HEK293 (cell line): ENCODE data around the gene IP6K2.

Experiments used
- ZFP41 ChIP-seq: fragments of 450-650 bp; formaldehyde crosslinking; IDR thresholded peaks from 2 replicates; pipeline ENCODE4 v1.5.1; 2016; ENCODE audit warnings: missing biosample characterization, missing genetic modification characterization, borderline replicate concordance
- ZNF274 ChIP-seq, 2 experiments: fragments of 200-500 bp in 1 of 2; fragments of 450-650 bp in 1 of 2; sonication (Bioruptor generic) in 1 of 2; formaldehyde crosslinking in 1 of 2; IDR thresholded peaks; 2 replicates each; pipeline versions ENCODE4 v1.5.1 to v1.6.1; 2014 to 2016; ENCODE audit warnings: borderline replicate concordance in 1 of 2, inconsistent platforms in 1 of 2, low read length in 1 of 2, missing biosample characterization in 1 of 2, missing genetic modification characterization in 1 of 2
- ZNF423 ChIP-seq: fragments of 450-650 bp; formaldehyde crosslinking; IDR thresholded peaks from 2 replicates; pipeline ENCODE4 v1.5.1; 2016; ENCODE audit warnings: missing biosample characterization, missing genetic modification characterization

- TF ChIP-seq ZNF423 (tag by site-specific recombination) (no peak), ZNF274 (IDR thresholded peaks at IDR 0.05; ENCODE audit: low read length) (no peak), ZNF274 (tag by site-specific recombination; IDR thresholded peaks at IDR 0.05; ENCODE audit: borderline replicate concordance) (no peak), ZFP41 (tag by site-specific recombination) (no peak)
Measured at GRCh38 chr3:48652923-48653715, 63.9 kb downstream of the IP6K2 start.
